HepG2 (cell line): ENCODE measurements around the gene HRNR. TPM values are rescaled to one million over a fixed set of nuclear protein-coding genes. Genes with fewer than 3 reads are reported as not detected.

Experiments used
- ATAC-seq: fragments of 200-7000 bp; cut with Tn5 transposase; 3 replicates; pipeline ENCODE4 v1.9.1; 2020; ENCODE audit warnings: mild to moderate bottlenecking, moderate library complexity
- BruUV-seq: library from RNA; stranded (reverse); fragments of 400-500 nt; replicated peaks from 2 replicates; lab custom pipeline; 2021; lab: Mats Ljungman, UMichigan
- CTCF ChIA-PET: fragments of 300-600 bp; formaldehyde crosslinking; extraction: SDS; loops from one replicate; lab custom pipeline; 2021; ENCODE audit warnings: low total read pairs, inconsistent platforms, low intra/inter-chr PET ratio; lab: Yijun Ruan, JAX
- POLR2A ChIA-PET: fragments of 350-600 bp; sonication (Branson Sonifier 250); formaldehyde crosslinking; loops from one replicate; lab custom pipeline; 2020; ENCODE audit warnings: antibody characterized with exemption, inconsistent platforms; lab: Yijun Ruan, JAX
- DNase-seq: peaks from one replicate; pipeline ENCODE4 v3.0.0-alpha.2; 2015; ENCODE audit warnings: low spot score
- FAIRE-seq: peaks from 3 replicates; lab custom pipeline; 2011; peaks lifted over from hg19 to GRCh38; lab: Jason Lieb, UNC
- H2AFZ ChIP-seq: one replicate; pipeline ENCODE4 v1.6.1; 2011; ENCODE audit warnings: low read length, inconsistent platforms
- H3K27ac ChIP-seq: fragments of 300-600 bp; 3 replicates; pipeline ENCODE4 v1.8.0; 2011; ENCODE audit warnings: mixed run types, mild to moderate bottlenecking, mixed read lengths, low read length, inconsistent platforms; ENCODE audit not compliant: insufficient read depth; ENCODE audit errors: extremely low read length
- H3K27me3 ChIP-seq, 2 experiments: fragments of 200-600 bp in 1 of 2; 2 replicates in 1 of 2; 3 replicates in 1 of 2; pipeline versions ENCODE4 v1.6.0 to v1.8.0; 2011; ENCODE audit warnings: low read length in 2 of 2, mild to moderate bottlenecking in 2 of 2, moderate library complexity in 2 of 2, inconsistent platforms in 1 of 2; ENCODE audit not compliant: insufficient read depth in 2 of 2, control insufficient read depth in 1 of 2
- H3K36me3 ChIP-seq, 2 experiments: fragments of 200-600 bp in 1 of 2; replicated peaks in 1 of 2; 2 replicates in 1 of 2; 3 replicates in 1 of 2; pipeline versions ENCODE4 v1.5.1 to v1.8.0; 2011; ENCODE audit warnings: low read length in 2 of 2, inconsistent platforms in 1 of 2; ENCODE audit not compliant: insufficient read depth in 2 of 2, control insufficient read depth in 1 of 2
- H3K4me1 ChIP-seq: 2 replicates; pipeline ENCODE4 v1.5.1; 2012; ENCODE audit warnings: low read length, inconsistent platforms; ENCODE audit not compliant: insufficient read depth
- H3K4me2 ChIP-seq: 2 replicates; pipeline ENCODE4 v1.6.0; 2011; ENCODE audit warnings: low read depth, low read length, inconsistent platforms
- H3K4me3 ChIP-seq, 3 experiments: fragments of 200-600 bp in 1 of 3; sonication (generic), shearing (Covaris generic) in 1 of 3; replicated peaks in 1 of 3; 2 replicates each; pipeline ENCODE4 v1.5.1; 2011 to 2016; ENCODE audit warnings: low read length in 3 of 3, inconsistent platforms in 2 of 3, low read depth in 2 of 3, mild to moderate bottlenecking in 2 of 3, control low read depth in 1 of 3, mixed read lengths in 1 of 3; ENCODE audit not compliant: insufficient read depth in 1 of 3
- H3K79me2 ChIP-seq: one replicate; pipeline ENCODE4 v1.6.1; 2011; ENCODE audit warnings: low read length, inconsistent platforms; ENCODE audit not compliant: insufficient read depth
- H3K9ac ChIP-seq: 2 replicates; pipeline ENCODE4 v1.6.0; 2011; ENCODE audit warnings: mild to moderate bottlenecking, low read depth, low read length, inconsistent platforms; ENCODE audit not compliant: insufficient read depth
- H3K9me3 ChIP-seq: 2 replicates; pipeline ENCODE4 v1.5.1; 2012; ENCODE audit warnings: mild to moderate bottlenecking, low read length
- H4K20me1 ChIP-seq: 2 replicates; pipeline ENCODE4 v1.6.0; 2011; ENCODE audit warnings: inconsistent platforms, mild to moderate bottlenecking, low read length, moderate library complexity; ENCODE audit not compliant: insufficient read depth
- CCAR2 ChIP-seq: fragments of 200-400 bp; formaldehyde crosslinking; optimal IDR thresholded peaks from 2 replicates; pipeline ENCODE3; 2018; ENCODE audit warnings: low read depth, mild to moderate bottlenecking, low read length, moderate library complexity
- MTA1 ChIP-seq: sonication (generic); formaldehyde crosslinking; IDR thresholded peaks from 2 replicates; pipeline ENCODE4 v1.4.0; 2020; ENCODE audit warnings: missing genetic modification reagents, mild to moderate bottlenecking, borderline replicate concordance
- REXO4 ChIP-seq: sonication (generic); formaldehyde crosslinking; IDR thresholded peaks from 2 replicates; pipeline ENCODE4 v1.8.0; 2022; ENCODE audit warnings: missing genetic modification reagents, mild to moderate bottlenecking, borderline replicate concordance
- WGBS: methylation state at CpG from one replicate; pipeline ENCODE4 v1.1.6; 2017; ENCODE audit warnings: low lambda C conversion rate; 5-methylcytosine and 5-hydroxymethylcytosine counted together
- in situ Hi-C: cut with HindIII; loops from 2 replicates; pipeline ENCODE4 v1.10.0; 2017; ENCODE audit warnings: low pct_unique_long_range_greater_than_20kb; ENCODE audit not compliant: extremely low pct_ligation_motif_present
- intact Hi-C: fragments of 100-400 bp; cut with micrococcal nuclease; formaldehyde crosslinking; loops from one replicate; pipeline ENCODE4 v1.10.0; 2022; ENCODE audit not compliant: unreplicated experiment
- polyA plus RNA-seq, 8 experiments: library from polyadenylated mRNA; depleted of rRNA in 3 of 8; stranded (reverse) in 7 of 8; unstranded in 1 of 8; fragments of >200 nt; fragmentation: Illumina TruSeq in 4 of 8; extraction: Trizol in 4 of 8; gene quantifications; 2 replicates each; pipeline versions ENCODE4 v1.2.1 to v1.2.3, GENCODE V29; 2011 to 2016; ENCODE audit warnings: low read depth in 4 of 8, missing spikeins in 1 of 8, mixed read lengths in 1 of 8; ENCODE audit not compliant: insufficient read depth in 1 of 8
- total RNA-seq, 5 experiments: library from RNA; depleted of rRNA; stranded (reverse); fragments of >200 nt; fragmentation: Illumina TruSeq; extraction: Trizol; gene quantifications; 2 replicates each; pipeline ENCODE4 v1.2.3, GENCODE V29; 2016; ENCODE audit warnings: low read depth in 1 of 5
- TF ChIP-seq, protein P1 (sequence below): sonication (generic); formaldehyde crosslinking; conservative IDR thresholded peaks from 2 replicates; pipeline ENCODE4 v1.4.0; 2020; ENCODE audit warnings: missing genetic modification reagents
- TF ChIP-seq, protein P2 (sequence below): sonication (generic); formaldehyde crosslinking; IDR thresholded peaks from 2 replicates; pipeline ENCODE4 v1.8.0; 2022; ENCODE audit warnings: missing genetic modification reagents, mild to moderate bottlenecking, inconsistent platforms, borderline replicate concordance

Gene HRNR
- total and polyA plus RNA-seq, 2 of the 13 experiments (the other 11 are each of a cell fraction or from before 2014, with no cell fraction given): not detected

DNA sequence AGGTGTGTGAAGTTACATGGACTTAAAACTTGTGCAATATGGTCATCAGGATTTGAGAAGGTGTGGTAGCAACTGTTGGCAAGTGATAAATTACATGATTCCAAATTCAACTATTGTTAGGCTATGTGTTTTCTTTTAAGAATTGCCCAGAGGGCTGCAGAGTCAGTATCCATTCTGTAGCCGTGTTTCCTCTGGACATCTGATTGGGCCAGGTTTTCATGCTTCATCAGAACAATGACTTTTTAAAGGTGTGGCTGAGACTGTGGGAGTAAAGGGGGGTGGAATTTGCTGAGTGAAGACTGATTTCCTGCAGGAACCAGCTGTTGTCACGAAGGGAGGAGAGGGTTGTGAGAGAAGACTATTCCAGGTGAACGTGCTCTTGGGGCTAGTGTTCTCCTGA is 1.7 kb upstream of the HRNR start:
- ATAC-seq: no peak
- H3K9ac ChIP-seq: no peak overlapping the region
- H3K4me2 ChIP-seq: no peak overlapping the region
- in situ Hi-C loops: no loop called here
- no peak for DNase-seq
- intact Hi-C loops: no loop called here
- no peaks in the 10 kb centered on the region for H4K20me1 ChIP-seq
- no peaks in the 10 kb centered on the region for H3K9me3 ChIP-seq
- ChIA-PET CTCF (no interaction called here), POLR2A (no interaction called here)
- no peak for FAIRE-seq
- TF ChIP-seq CCAR2 (no peak), REXO4 (CRISPR knock-in tag) (no peak), MTA1 (CRISPR knock-in tag) (no peak)
- TF ChIP-seq, protein P1, sequence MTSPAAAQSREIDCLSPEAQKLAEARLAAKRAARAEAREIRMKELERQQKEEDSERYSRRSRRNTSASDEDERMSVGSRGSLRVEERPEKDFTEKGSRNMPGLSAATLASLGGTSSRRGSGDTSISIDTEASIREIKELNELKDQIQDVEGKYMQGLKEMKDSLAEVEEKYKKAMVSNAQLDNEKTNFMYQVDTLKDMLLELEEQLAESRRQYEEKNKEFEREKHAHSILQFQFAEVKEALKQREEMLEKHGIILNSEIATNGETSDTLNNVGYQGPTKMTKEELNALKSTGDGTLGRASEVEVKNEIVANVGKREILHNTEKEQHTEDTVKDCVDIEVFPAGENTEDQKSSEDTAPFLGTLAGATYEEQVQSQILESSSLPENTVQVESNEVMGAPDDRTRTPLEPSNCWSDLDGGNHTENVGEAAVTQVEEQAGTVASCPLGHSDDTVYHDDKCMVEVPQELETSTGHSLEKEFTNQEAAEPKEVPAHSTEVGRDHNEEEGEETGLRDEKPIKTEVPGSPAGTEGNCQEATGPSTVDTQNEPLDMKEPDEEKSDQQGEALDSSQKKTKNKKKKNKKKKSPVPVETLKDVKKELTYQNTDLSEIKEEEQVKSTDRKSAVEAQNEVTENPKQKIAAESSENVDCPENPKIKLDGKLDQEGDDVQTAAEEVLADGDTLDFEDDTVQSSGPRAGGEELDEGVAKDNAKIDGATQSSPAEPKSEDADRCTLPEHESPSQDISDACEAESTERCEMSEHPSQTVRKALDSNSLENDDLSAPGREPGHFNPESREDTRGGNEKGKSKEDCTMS: no peak
- TF ChIP-seq, protein P2, sequence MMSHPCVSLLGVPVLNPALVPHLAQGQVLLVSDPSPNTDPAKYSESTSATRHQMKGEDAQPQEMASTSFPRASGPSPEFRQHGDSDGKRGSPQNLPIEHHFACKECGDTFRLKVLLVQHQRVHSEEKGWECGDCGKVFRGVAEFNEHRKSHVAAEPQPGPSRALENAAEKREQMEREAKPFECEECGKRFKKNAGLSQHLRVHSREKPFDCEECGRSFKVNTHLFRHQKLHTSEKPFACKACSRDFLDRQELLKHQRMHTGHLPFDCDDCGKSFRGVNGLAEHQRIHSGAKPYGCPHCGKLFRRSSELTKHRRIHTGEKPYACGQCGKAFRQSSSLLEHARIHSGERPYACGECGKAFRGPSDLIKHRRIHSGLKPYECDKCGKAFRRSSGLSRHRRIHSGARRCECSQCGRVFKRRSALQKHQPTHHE (CRISPR knock-in tag): no peak
- no peak overlapping the region for H2AFZ ChIP-seq
- BruUV-seq: no TSS peak
- H3K36me3 ChIP-seq: no peaks in the 10 kb centered on the region
- H3K79me2 ChIP-seq: no peaks in the 10 kb centered on the region
- 16% methylated on average over 3 of the region's 3 CpGs for WGBS
- H3K4me1 ChIP-seq: no peaks in the 10 kb centered on the region
- no peak overlapping the region for H3K4me3 ChIP-seq
- H3K27ac ChIP-seq: no peak overlapping the region
- H3K27me3 ChIP-seq: no peaks in the 10 kb centered on the region
